ENCODE results near the gene LRIG2.

LRIG2 gene

GRCh38 chr1:113178522-113178921, 105.5 kb downstream of the LRIG2 start:
- TF ChIP-seq CTCF (IDR thresholded peaks at IDR 0.05) (peak; percentile 36; the same call in 1 of the 2 replicates), ZFX (IDR thresholded peaks at IDR 0.05; ENCODE audit: borderline replicate concordance) (no peak)

More at GRCh38 chr1:113178522-113178921, 105.5 kb downstream of the LRIG2 start:
- no peak overlapping the region for H3K27ac ChIP-seq
